GM12892 (cell line): Measurements from ENCODE around the gene INPP5A.

ENCODE experiments used
- DNase-seq: peaks from one replicate; pipeline ENCODE4 v3.0.0; 2011; ENCODE audit not compliant: insufficient read length
- FAIRE-seq: peaks from 2 replicates; lab custom pipeline; 2011; peaks lifted over from hg19 to GRCh38; lab: Jason Lieb, UNC
- POLR2A ChIP-seq: IDR thresholded peaks from 2 replicates; pipeline ENCODE4 v1.6.1; 2011; ENCODE audit warnings: low read depth, low read length, control low read depth
- POLR2AphosphoS5 ChIP-seq: IDR thresholded peaks from 2 replicates; pipeline ENCODE4 v1.6.1; 2011; ENCODE audit warnings: low read depth, low read length, control low read depth
- TAF1 ChIP-seq: IDR thresholded peaks from 2 replicates; pipeline ENCODE4 v1.6.1; 2011; ENCODE audit warnings: low read depth, mild to moderate bottlenecking, control low read depth, low read length, borderline replicate concordance

The INPP5A gene

GRCh38 chr10:132606536-132607316 lies 69.1 kb downstream of the INPP5A start:
- TF ChIP-seq POLR2AphosphoS5 (no peak), POLR2A (no peak), TAF1 (no peak)
- FAIRE-seq: no peak

GRCh38 chr10:132607491-132607890 lies 69.9 kb downstream of the INPP5A start:
- TF ChIP-seq POLR2A (no peak), POLR2AphosphoS5 (no peak), TAF1 (no peak)
- no peak for FAIRE-seq
- no peak for DNase-seq

More at GRCh38 chr10:132606536-132607316, 69.1 kb downstream of the INPP5A start:
- DNase-seq: no peak

GRCh38 chr10:132607961-132608495 lies 70.4 kb downstream of the INPP5A start:
- TF ChIP-seq POLR2AphosphoS5 (no peak), POLR2A (no peak), TAF1 (no peak)
- DNase-seq (no peak), FAIRE-seq (no peak)

- FAIRE-seq (no peak), DNase-seq (peak; percentile 11)
- TF ChIP-seq TAF1: no peak
- no peak for TF ChIP-seq POLR2A
- TF ChIP-seq POLR2AphosphoS5: no peak
These were observed 71.1 kb downstream of the INPP5A start for GRCh38 chr10:132608511-132609195.

GRCh38 chr10:132609211-132609610 lies 71.6 kb downstream of the INPP5A start:
- no peak for FAIRE-seq
- peak; percentile 8 for DNase-seq
- TF ChIP-seq POLR2A (no peak), TAF1 (no peak), POLR2AphosphoS5 (no peak)

DNA sequence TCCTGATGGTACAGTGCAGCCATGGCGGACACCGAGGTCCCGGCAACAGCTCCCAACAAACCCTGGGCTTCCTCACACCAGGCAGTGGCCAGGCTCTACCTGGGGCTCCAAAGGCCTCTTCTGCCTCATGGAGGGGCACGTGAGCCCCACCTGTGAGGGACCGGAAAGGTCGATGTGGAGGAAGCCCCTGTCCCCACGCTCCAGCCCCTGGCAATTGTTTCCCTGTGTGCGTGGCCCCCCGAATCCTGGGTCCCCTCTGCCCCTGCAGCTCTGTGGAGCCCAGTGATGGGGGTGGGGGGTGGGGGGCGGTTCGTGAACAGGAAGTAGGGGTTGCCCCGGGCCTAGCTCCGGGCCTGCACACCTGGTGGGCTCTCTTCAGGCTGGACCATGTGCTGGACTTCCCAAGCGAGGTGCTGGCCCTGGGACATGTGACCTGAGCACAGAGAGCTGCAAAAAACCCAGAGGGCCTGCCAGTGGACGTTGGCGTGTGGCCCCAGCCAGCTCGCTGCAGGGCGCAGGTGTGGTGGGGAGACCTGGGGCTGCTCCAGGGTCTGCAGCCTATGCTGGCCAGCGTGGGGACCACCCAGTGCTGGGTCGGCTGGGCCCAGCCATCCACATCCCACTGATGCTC lies 72.6 kb downstream of the INPP5A start:
- DNase-seq (peak; percentile 13), FAIRE-seq (no peak)
- TF ChIP-seq POLR2AphosphoS5 (no peak), TAF1 (no peak), POLR2A (no peak)

GRCh38 chr10:132611026-132611910 lies 73.7 kb downstream of the INPP5A start:
- FAIRE-seq (no peak), DNase-seq (peak; percentile 13)
- TF ChIP-seq POLR2AphosphoS5 (no peak), POLR2A (no peak), TAF1 (no peak)

- no peak for TF ChIP-seq TAF1
- TF ChIP-seq POLR2A: no peak
- TF ChIP-seq POLR2AphosphoS5: no peak
- peak; percentile 16 for DNase-seq
- FAIRE-seq: no peak
These were observed 74.4 kb downstream of the INPP5A start for GRCh38 chr10:132611986-132612385.

DNA sequence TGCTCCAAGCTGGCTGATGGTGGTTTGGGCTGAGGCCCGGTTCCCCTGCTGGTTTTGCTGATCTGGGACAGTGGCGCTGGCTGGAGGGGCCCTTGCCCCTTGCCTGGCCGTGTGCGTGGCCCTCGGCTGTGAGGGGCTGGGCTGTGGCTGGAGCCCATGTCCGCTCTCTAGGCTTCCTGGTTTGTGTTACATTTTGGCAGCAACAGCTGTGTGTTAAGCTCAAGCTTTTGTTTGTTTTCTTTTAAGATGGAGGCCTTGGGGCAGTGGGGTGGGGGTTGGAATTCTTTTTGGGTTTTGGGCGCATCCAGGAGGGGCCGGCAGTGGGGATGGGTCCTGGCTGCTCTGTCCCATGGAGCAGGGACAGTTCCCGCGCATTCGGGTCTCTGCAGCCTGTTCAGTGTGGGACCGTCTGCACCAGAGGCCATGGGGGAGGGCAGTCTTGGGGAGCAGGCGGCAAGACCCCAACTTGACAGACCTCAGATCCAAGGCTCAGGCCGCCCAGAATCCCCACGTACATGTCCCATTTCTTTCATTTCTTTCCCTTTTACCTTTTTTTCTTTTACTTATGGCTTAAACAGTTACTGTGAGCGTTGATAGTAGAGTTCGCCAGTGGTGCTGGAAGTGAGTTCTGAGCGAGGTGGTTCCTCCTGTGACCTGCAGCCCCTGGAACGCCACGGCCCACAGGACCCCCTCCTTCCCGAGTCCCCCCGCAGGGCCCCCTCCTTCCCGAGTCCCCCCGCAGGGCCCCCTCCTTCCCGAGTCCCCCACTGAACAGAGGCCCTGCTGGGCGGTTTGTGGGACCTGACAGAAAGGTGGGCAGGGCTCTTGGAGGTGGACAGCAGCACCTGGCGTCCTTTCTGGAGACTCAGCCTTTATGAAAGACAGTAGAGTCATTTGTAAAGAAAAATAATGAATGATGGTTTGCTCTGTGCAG lies 75.3 kb downstream of the INPP5A start:
- TF ChIP-seq POLR2AphosphoS5 (no peak), POLR2A (no peak), TAF1 (no peak)
- peak; percentile 13 for DNase-seq
- FAIRE-seq: no peak
